DND-41 (cell line): ENCODE measurements around the gene SAMMSON.

Experiments used
- ATAC-seq: fragments of 200-7000 bp; cut with Tn5 transposase; 3 replicates; pipeline ENCODE4 v1.9.1; 2021; ENCODE audit warnings: low read depth; ENCODE audit not compliant: insufficient read depth
- DNase-seq: peaks from one replicate; pipeline ENCODE4 v3.0.0-alpha.2; 2020
- H2AFZ ChIP-seq: 2 replicates; pipeline ENCODE4 v1.6.0; 2012; ENCODE audit warnings: low read depth, low read length
- H3K27ac ChIP-seq: 2 replicates; pipeline ENCODE4 v1.5.1; 2012; ENCODE audit warnings: low read length, inconsistent platforms
- H3K27me3 ChIP-seq: fragments of 200-600 bp; sonication (generic); 2 replicates; pipeline ENCODE4 v1.6.0; 2012; ENCODE audit warnings: low read length, mild to moderate bottlenecking, inconsistent platforms; ENCODE audit not compliant: insufficient read depth, poor library complexity
- H3K36me3 ChIP-seq: 2 replicates; pipeline ENCODE4 v1.5.1; 2012; ENCODE audit warnings: low read length, inconsistent platforms; ENCODE audit not compliant: insufficient read depth
- H3K4me1 ChIP-seq: 2 replicates; pipeline ENCODE4 v1.5.1; 2012; ENCODE audit warnings: mild to moderate bottlenecking, low read length; ENCODE audit not compliant: insufficient read depth
- H3K4me2 ChIP-seq: 2 replicates; pipeline ENCODE4 v1.6.0; 2012; ENCODE audit warnings: mild to moderate bottlenecking, moderate library complexity, low read length, inconsistent platforms; ENCODE audit not compliant: insufficient read depth
- H3K4me3 ChIP-seq, 2 experiments: fragments of 200-600 bp in 1 of 2; shearing (Covaris generic) in 1 of 2; 2 replicates each; pipeline ENCODE4 v1.5.1; 2012 to 2016; ENCODE audit warnings: inconsistent platforms in 2 of 2, low read length in 2 of 2, mild to moderate bottlenecking in 2 of 2, low read depth in 1 of 2, moderate library complexity in 1 of 2
- H3K79me2 ChIP-seq: 2 replicates; pipeline ENCODE4 v1.6.0; 2012; ENCODE audit warnings: low read length, inconsistent platforms; ENCODE audit not compliant: insufficient read depth
- H3K9ac ChIP-seq: 2 replicates; pipeline ENCODE4 v1.6.0; 2012; ENCODE audit warnings: low read depth, mild to moderate bottlenecking, inconsistent platforms, low read length, moderate library complexity
- H3K9me3 ChIP-seq: 2 replicates; pipeline ENCODE4 v1.5.1; 2012; ENCODE audit warnings: low read length, moderate library complexity, mild to moderate bottlenecking, inconsistent platforms; ENCODE audit not compliant: insufficient read depth, severe bottlenecking
- H4K20me1 ChIP-seq: 2 replicates; pipeline ENCODE4 v1.6.0; 2012; ENCODE audit warnings: low read length; ENCODE audit not compliant: insufficient read depth
- EZH2 ChIP-seq: IDR thresholded peaks from 3 replicates; pipeline ENCODE4 v1.6.1; 2012; ENCODE audit warnings: borderline replicate concordance, low read depth, mild to moderate bottlenecking, moderate library complexity, low read length, inconsistent platforms; ENCODE audit not compliant: severe bottlenecking
- TF ChIP-seq, protein P1 (sequence below): IDR thresholded peaks from 2 replicates; pipeline ENCODE4 v1.5.1; 2012; ENCODE audit warnings: borderline replicate concordance, low read length, moderate library complexity, mild to moderate bottlenecking; ENCODE audit not compliant: poor library complexity, severe bottlenecking; ENCODE audit errors: extremely low read depth

Gene SAMMSON

DNA sequence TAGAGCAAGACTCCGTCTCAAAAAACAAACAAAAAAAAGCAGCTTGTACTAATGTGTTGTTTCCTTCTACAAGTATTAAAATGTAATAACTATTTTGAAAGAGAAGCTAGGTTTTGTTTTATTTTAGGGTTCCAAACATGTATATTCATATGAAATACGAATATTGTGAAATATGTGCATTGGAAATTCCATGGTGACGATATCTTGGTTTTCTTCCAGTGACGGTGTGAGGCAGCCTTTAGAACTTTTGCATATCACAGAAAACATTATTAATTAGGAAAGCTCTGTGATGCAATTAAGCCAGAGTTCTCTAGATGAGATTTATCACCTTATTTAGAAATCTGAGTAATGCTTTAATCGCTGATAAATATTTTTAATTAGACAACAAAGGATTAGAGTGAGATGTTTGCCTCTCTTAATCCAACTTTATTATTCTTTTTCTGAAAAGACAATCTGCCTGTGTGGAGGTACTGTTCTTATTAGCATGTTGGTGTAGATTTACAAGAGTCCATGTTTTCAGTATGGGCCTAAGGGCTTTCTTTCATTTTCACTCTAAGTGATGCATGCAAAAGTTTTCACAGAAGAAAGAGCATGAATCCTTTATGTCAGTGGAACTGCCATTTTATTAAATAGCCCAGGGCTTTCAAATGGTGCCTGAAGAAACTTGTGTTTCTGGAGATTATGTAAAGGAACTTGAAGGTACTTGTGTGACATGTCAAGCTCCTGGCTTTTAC is 37.7 kb upstream of the SAMMSON start:
- Histone ChIP-seq H4K20me1 (no peaks in the 10 kb centered on the region), H3K4me3 (no peak overlapping the region), H3K27ac (no peak overlapping the region), H2AFZ (no peak overlapping the region), H3K4me1 (no peaks in the 10 kb centered on the region), H3K27me3 (peaks cover 6% of the 10 kb centered on the region), H3K36me3 (no peaks in the 10 kb centered on the region), H3K9me3 (no peaks in the 10 kb centered on the region), H3K9ac (no peak overlapping the region), H3K4me2 (no peak overlapping the region), H3K79me2 (no peaks in the 10 kb centered on the region)
- no peak for ATAC-seq
- no peak for DNase-seq
- TF ChIP-seq EZH2, result no peak
- TF ChIP-seq, protein P1, sequence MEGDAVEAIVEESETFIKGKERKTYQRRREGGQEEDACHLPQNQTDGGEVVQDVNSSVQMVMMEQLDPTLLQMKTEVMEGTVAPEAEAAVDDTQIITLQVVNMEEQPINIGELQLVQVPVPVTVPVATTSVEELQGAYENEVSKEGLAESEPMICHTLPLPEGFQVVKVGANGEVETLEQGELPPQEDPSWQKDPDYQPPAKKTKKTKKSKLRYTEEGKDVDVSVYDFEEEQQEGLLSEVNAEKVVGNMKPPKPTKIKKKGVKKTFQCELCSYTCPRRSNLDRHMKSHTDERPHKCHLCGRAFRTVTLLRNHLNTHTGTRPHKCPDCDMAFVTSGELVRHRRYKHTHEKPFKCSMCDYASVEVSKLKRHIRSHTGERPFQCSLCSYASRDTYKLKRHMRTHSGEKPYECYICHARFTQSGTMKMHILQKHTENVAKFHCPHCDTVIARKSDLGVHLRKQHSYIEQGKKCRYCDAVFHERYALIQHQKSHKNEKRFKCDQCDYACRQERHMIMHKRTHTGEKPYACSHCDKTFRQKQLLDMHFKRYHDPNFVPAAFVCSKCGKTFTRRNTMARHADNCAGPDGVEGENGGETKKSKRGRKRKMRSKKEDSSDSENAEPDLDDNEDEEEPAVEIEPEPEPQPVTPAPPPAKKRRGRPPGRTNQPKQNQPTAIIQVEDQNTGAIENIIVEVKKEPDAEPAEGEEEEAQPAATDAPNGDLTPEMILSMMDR, result no peak

DNA sequence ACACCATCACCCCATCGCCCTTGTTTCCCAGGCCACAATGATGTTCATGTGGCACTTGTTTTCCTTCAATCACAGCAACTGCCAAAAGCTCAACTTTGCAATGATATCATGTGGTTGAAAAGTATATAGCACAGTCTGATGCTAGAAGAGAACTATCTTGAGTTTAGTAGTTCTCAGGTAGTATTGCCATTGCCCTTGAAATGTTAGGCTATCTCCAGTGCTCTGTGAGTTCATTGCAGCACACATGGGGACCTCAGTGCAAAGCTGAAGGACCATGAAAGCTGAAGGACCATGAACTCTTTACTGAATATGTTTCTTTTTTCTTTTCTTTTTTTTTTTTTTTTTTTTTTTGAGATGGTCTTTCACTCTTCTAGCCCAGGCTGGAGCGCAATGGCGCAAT is 35.9 kb upstream of the SAMMSON start:
- DNase-seq (no peak), ATAC-seq (no peak)
- TF ChIP-seq, protein P1, result no peak
- no peak for TF ChIP-seq EZH2
- H3K9me3 ChIP-seq, result no peaks in the 10 kb centered on the region
- no peak overlapping the region for H3K9ac ChIP-seq
- H3K4me1 ChIP-seq, result no peaks in the 10 kb centered on the region
- no peak overlapping the region for H3K4me3 ChIP-seq
- no peaks in the 10 kb centered on the region for H3K36me3 ChIP-seq
- no peaks in the 10 kb centered on the region for H4K20me1 ChIP-seq
- no peaks in the 10 kb centered on the region for H3K79me2 ChIP-seq
- H3K27ac ChIP-seq, result no peak overlapping the region
- peaks cover 4% of the 10 kb centered on the region for H3K27me3 ChIP-seq
- H2AFZ ChIP-seq, result no peak overlapping the region
- no peak overlapping the region for H3K4me2 ChIP-seq

DNA sequence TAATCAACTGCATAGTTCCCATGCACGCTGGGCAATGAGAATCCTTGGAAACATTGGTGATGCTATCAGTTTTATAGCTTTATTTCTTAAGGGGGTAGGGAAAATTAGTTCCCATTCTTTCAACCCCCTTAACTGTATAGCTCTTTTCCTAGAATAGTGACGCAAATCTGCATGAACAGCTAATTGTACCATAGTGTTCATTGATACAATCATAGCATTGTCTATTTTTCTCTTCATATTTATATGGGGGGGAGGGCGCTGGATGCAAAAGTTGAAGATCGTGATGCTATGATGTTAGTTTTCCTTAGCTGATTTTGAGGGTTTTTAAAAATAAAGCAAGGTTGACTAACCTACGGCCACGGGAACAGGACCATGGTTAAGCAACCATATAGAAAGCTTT is 32.4 kb upstream of the SAMMSON start:
- TF ChIP-seq, protein P1, result no peak
- TF ChIP-seq EZH2, result no peak
- H3K36me3 ChIP-seq, result no peaks in the 10 kb centered on the region
- no peak overlapping the region for H3K27ac ChIP-seq
- H3K79me2 ChIP-seq, result no peaks in the 10 kb centered on the region
- no peak for DNase-seq
- no peak overlapping the region for H3K4me3 ChIP-seq
- H3K4me1 ChIP-seq, result no peaks in the 10 kb centered on the region
- no peaks in the 10 kb centered on the region for H3K9me3 ChIP-seq
- H4K20me1 ChIP-seq, result no peaks in the 10 kb centered on the region
- no peak overlapping the region for H3K4me2 ChIP-seq
- H2AFZ ChIP-seq, result no peak overlapping the region
- peaks cover 4% of the 10 kb centered on the region for H3K27me3 ChIP-seq
- H3K9ac ChIP-seq, result no peak overlapping the region
- ATAC-seq, result no peak
